Measurements from ENCODE around the gene ADCK1.
"Not testable (repeated sequence)": the region's sequence is repeated elsewhere in the genome, so short reads cannot be mapped to it uniquely, and the experiment has no call there.

ADCK1 gene

DNA sequence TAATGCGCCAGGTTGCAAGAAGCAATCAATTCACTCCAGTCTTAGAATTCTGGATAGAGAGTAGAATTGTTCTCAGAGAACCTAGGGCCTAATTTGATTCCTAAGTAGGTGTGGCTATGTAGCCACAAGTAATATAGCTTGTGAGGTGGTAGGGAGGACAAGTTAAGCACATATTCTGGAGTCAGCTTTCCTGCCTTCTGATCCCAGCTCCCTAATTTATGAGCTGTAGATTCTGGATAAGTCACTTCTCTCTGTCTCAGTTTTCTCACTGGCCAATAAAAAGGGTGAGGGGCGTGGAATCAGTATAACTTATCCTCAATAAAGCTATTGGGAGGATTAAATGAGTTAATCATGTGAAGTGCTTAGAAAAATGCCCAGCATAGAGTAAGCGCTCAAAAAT lies 35.9 kb upstream of the ADCK1 start:
- no peak for DNase-seq (ENCODE audit: low read depth)
- no peak for TF ChIP-seq CTCF (conservative IDR thresholded peaks at IDR 0.05; ENCODE audit: low read length)
- no peak overlapping the region for H3K4me3 ChIP-seq (ENCODE audit: low read length)

DNA sequence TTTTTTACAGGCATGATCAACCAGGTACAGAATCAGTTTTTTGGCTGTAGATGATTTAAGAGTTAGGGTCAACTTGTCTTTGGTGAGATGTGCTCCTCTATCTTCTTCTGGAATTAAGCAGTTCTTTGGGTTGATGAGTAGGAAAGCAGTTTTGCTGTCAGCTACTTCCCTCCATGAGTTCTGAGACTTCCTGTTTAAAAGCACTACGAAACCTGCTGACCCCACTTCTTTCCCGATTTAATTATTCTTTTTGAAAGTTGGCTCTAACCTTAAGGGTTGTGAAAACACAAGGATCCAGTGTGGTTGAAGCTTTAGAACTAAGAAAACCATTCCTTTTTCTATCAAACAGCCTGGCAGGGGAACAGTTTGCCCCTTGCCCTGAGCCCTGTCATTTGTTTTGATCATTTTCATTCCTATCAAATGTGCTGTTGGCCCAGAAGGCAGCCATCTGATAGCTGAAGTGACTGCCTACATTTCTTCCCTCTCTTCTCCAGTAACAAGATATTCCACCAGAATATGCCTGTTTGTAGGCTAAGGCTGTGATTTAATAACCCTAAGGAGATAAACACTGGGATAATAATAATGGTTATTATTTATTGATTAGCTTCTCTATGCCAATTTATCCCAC lies 31.4 kb upstream of the ADCK1 start:
- not testable (repeated sequence) for H3K4me3 ChIP-seq (ENCODE audit: low read length); DNase-seq (ENCODE audit: low read depth)

- H3K4me3 ChIP-seq (ENCODE audit: low read length); DNase-seq (ENCODE audit: low read depth): not testable (repeated sequence)
Observed at GRCh38 chr14:77773966-77774365, 25.9 kb upstream of the ADCK1 start.

DNA sequence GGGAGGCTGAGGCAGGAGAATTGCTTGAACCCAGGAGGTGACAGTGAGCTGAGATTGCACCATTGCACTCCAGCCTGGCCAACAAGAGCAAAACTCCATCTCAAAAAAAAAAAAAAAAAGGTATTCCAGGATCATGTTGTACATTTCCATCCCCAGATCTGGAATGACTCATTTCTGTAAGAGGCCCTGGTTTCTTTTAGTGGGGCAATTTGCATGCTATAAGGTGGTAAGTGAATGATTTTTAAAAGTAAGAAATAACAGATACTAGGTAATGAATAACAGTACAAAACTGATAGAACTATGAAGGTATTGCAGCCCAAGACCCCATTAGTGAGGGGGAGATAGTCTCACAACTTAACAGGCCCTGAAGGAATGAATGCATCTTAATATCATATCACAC lies 17.7 kb upstream of the ADCK1 start:
- DNase-seq (ENCODE audit: low read depth): no peak

GRCh38 chr14:77786148-77786547 lies 13.8 kb upstream of the ADCK1 start:
- DNase-seq (ENCODE audit: low read depth): no peak
- TF ChIP-seq CTCF (conservative IDR thresholded peaks at IDR 0.05; ENCODE audit: low read length): no peak
- no peak overlapping the region for H3K4me3 ChIP-seq (ENCODE audit: low read length)

More for the DNA sequence above, 17.7 kb upstream of the ADCK1 start:
- no peak overlapping the region for H3K4me3 ChIP-seq (ENCODE audit: low read length)
- no peak for TF ChIP-seq CTCF (conservative IDR thresholded peaks at IDR 0.05; ENCODE audit: low read length)

- no peak overlapping the region for H3K4me3 ChIP-seq (ENCODE audit: low read length)
- DNase-seq (ENCODE audit: low read depth): no peak
- no peak for TF ChIP-seq CTCF (conservative IDR thresholded peaks at IDR 0.05; ENCODE audit: low read length)
Observed at GRCh38 chr14:77790566-77791224, 9.2 kb upstream of the ADCK1 start.

GRCh38 chr14:77791225-77791600 lies 8.7 kb upstream of the ADCK1 start:
- TF ChIP-seq CTCF (conservative IDR thresholded peaks at IDR 0.05; ENCODE audit: low read length): no peak
- H3K4me3 ChIP-seq (ENCODE audit: low read length): no peak overlapping the region
- DNase-seq (ENCODE audit: low read depth): no peak

DNA sequence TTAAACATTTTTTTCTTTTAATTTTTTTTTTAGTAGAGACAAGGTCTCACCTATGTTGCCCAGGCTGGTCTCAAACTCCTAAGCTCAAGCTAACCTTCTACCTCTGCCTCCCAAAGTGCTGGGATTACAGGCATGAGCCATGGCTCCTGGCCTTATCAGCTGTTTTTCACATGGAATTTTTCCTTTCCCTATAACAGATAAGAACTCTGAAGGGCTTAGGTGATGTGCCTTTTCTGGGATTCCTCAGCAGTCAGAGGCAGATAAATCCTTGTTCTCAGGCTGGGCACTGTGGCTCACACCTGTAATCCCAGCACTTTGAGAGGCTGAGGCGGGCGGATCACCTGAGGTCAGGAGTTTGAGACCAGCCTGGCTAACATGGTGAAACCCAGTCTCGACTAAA lies 6.7 kb upstream of the ADCK1 start:
- DNase-seq (ENCODE audit: low read depth); H3K4me3 ChIP-seq (ENCODE audit: low read length): not testable (repeated sequence)

GRCh38 chr14:77794357-77794756 lies 5.6 kb upstream of the ADCK1 start:
- TF ChIP-seq CTCF (conservative IDR thresholded peaks at IDR 0.05; ENCODE audit: low read length): no peak

DNA sequence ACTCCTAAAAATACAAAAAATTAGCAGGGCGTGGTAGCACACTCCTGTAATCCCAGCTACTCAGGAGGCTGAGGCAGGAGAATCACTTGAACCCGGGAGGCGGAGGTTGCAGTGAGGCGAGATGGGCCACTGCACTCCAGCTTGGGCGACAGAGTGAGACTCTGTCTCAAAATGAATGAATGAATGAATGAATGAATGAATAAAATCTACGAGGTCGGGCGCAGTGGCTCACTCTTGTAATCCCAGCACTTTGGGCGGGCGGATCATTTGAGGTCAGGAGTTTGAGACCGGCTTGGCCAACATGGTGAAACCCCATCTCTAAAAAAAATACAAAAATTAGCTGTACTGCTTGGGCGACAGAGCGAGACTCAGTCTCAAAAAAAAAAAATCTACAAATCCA lies 453 bp upstream of the ADCK1 start:
- H3K4me3 ChIP-seq (ENCODE audit: low read length): peak overlapping the region; percentile 72
- not testable (repeated sequence) for DNase-seq (ENCODE audit: low read depth)

More at GRCh38 chr14:77794357-77794756, 5.6 kb upstream of the ADCK1 start:
- H3K4me3 ChIP-seq (ENCODE audit: low read length): no peak overlapping the region
- DNase-seq (ENCODE audit: low read depth): no peak

Measured in AG10803 (cell line).